22Rv1 (cell line): ENCODE results near the gene PARN.

Experiments
- CTCF ChIP-seq: fragments of 450-650 bp; IDR thresholded peaks from 2 replicates; pipeline ENCODE4 v1.5.1; 2017; ENCODE audit warnings: mild to moderate bottlenecking
- ZFX ChIP-seq: fragments of 450-650 bp; IDR thresholded peaks from 2 replicates; pipeline ENCODE4 v1.6.1; 2017; ENCODE audit warnings: antibody characterized with exemption, borderline replicate concordance

- TF ChIP-seq CTCF = no peak
- TF ChIP-seq ZFX = no peak
Observed at GRCh38 chr16:14465799-14466198, 164.3 kb downstream of the PARN start.
